OCI-LY3 (cell line): ENCODE measurements around the gene CRYBG1.

Experiments
- H2AFZ ChIP-seq: fragments of 200-600, 300-600 bp; shearing (Covaris generic); 2 replicates; pipeline ENCODE4 v1.6.0; 2014; ENCODE audit warnings: antibody characterized with exemption, low read depth, low read length
- H3K27ac ChIP-seq: fragments of 200-600, 300-600 bp; sonication (generic); 2 replicates; pipeline ENCODE4 v1.5.1; 2014; ENCODE audit warnings: mild to moderate bottlenecking, low read length, moderate library complexity, mixed read lengths
- H3K27me3 ChIP-seq: fragments of 200-600, 300-600 bp; sonication (generic); 2 replicates; pipeline ENCODE4 v1.6.1; 2014; ENCODE audit warnings: low read depth, low read length, mixed read lengths
- H3K36me3 ChIP-seq: fragments of 200-600, 300-600 bp; sonication (generic); replicated peaks from 2 replicates; pipeline ENCODE3; 2014; ENCODE audit warnings: low read depth, low read length, mixed read lengths
- H3K4me1 ChIP-seq: fragments of 300-600, 200-600 bp; sonication (generic); 2 replicates; pipeline ENCODE4 v1.6.1; 2014; ENCODE audit warnings: low read length, mixed read lengths
- H3K4me2 ChIP-seq: fragments of 200-600, 300-600 bp; sonication (generic); 2 replicates; pipeline ENCODE4 v1.6.1; 2014; ENCODE audit warnings: low read length, mixed read lengths
- H3K4me3 ChIP-seq: fragments of 300-600, 200-600 bp; sonication (generic); 2 replicates; pipeline ENCODE4 v1.5.1; 2014; ENCODE audit warnings: antibody characterized with exemption, mild to moderate bottlenecking, low read length, moderate library complexity
- H3K79me2 ChIP-seq: fragments of 300-600, 200-600 bp; shearing (Covaris generic); 2 replicates; pipeline ENCODE4 v1.6.1; 2014; ENCODE audit warnings: mild to moderate bottlenecking, low read length, mixed read lengths
- H3K9ac ChIP-seq: fragments of 300-600, 200-600 bp; shearing (Covaris generic); 2 replicates; pipeline ENCODE4 v1.6.0; 2014; ENCODE audit warnings: mild to moderate bottlenecking, low read length, moderate library complexity
- H3K9me3 ChIP-seq: fragments of 200-600, 300-600 bp; shearing (Covaris generic); 2 replicates; pipeline ENCODE4 v1.6.1; 2014; ENCODE audit warnings: low read length, mixed read lengths; ENCODE audit not compliant: insufficient read depth
- H4K20me1 ChIP-seq: fragments of 200-600, 300-600 bp; sonication (generic); 2 replicates; pipeline ENCODE4 v1.6.1; 2016; ENCODE audit warnings: low read length, mixed read lengths; ENCODE audit not compliant: insufficient read depth
- CTCF ChIP-seq: fragments of 200-600, 300-600 bp; sonication (generic); IDR thresholded peaks from 2 replicates; pipeline ENCODE4 v1.5.1; 2014; ENCODE audit warnings: antibody characterized with exemption, low read length, low read depth
- EZH2phosphoT487 ChIP-seq: fragments of 200-600 bp; shearing (Covaris generic); IDR thresholded peaks from 2 replicates; pipeline ENCODE4 v1.6.1; 2018; ENCODE audit warnings: antibody characterized with exemption, mixed run types, low read depth

The CRYBG1 gene

GRCh38 chr6:106522562-106523250 lies 162.2 kb downstream of the CRYBG1 start:
- Histone ChIP-seq H3K27me3 (no peaks in the 10 kb centered on the region), H3K4me2 (peak overlapping the region; percentile 99), H3K79me2 (peaks cover 85% of the 10 kb centered on the region), H3K36me3 (peaks cover 12% of the 10 kb centered on the region), H3K4me3 (peak overlapping the region; percentile 80), H2AFZ (no peak overlapping the region), H4K20me1 (no peaks in the 10 kb centered on the region), H3K27ac (peak overlapping the region; percentile 100), H3K9ac (peak overlapping the region; percentile 95), H3K9me3 (no peaks in the 10 kb centered on the region), H3K4me1 (peaks cover 73% of the 10 kb centered on the region)
- TF ChIP-seq CTCF (no peak), EZH2phosphoT487 (no peak)

- Histone ChIP-seq H3K36me3 (peaks cover 34% of the 10 kb centered on the region), H3K4me2 (peak overlapping the region; percentile 99), H3K4me3 (peak overlapping the region; percentile 80), H3K4me1 (peaks cover 57% of the 10 kb centered on the region), H2AFZ (no peak overlapping the region), H4K20me1 (no peaks in the 10 kb centered on the region), H3K9me3 (no peaks in the 10 kb centered on the region), H3K27ac (peak overlapping the region; percentile 100), H3K9ac (peak overlapping the region; percentile 95), H3K27me3 (no peaks in the 10 kb centered on the region), H3K79me2 (peaks cover 70% of the 10 kb centered on the region)
- TF ChIP-seq CTCF (no peak), EZH2phosphoT487 (no peak)
These were observed 164.8 kb downstream of the CRYBG1 start for GRCh38 chr6:106525107-106525881.

DNA sequence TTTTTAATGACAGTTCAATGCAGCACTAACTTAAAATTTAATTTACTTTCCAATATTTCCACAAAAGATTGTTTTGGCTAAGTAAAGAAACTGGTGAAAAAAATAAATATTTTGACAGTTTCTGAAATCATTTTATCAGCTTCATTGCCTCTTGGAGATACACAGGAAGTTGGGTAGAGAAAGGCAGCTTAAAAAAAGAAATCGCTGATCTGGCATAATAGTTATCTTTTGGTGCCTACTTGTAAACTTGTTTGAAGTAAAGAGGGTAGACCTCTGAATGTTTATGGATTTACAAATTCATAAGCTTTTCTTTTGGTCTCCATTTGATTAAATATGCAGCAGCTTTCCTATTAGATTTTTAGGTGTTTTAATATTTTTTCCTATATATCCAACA lies 165.4 kb downstream of the CRYBG1 start:
- H3K27ac ChIP-seq = no peak overlapping the region
- H3K36me3 ChIP-seq = peaks cover 38% of the 10 kb centered on the region
- H3K79me2 ChIP-seq = peaks cover 69% of the 10 kb centered on the region
- no peak overlapping the region for H3K4me3 ChIP-seq
- no peaks in the 10 kb centered on the region for H3K9me3 ChIP-seq
- peaks cover 52% of the 10 kb centered on the region for H3K4me1 ChIP-seq
- 0 out of 2 replicates have a peak overlapping the region, but pooled peaks have one; percentile 99 for H3K4me2 ChIP-seq
- H3K9ac ChIP-seq = no peak overlapping the region
- H3K27me3 ChIP-seq = no peaks in the 10 kb centered on the region
- no peaks in the 10 kb centered on the region for H4K20me1 ChIP-seq
- TF ChIP-seq EZH2phosphoT487 (no peak), CTCF (no peak)
- H2AFZ ChIP-seq = no peak overlapping the region

DNA sequence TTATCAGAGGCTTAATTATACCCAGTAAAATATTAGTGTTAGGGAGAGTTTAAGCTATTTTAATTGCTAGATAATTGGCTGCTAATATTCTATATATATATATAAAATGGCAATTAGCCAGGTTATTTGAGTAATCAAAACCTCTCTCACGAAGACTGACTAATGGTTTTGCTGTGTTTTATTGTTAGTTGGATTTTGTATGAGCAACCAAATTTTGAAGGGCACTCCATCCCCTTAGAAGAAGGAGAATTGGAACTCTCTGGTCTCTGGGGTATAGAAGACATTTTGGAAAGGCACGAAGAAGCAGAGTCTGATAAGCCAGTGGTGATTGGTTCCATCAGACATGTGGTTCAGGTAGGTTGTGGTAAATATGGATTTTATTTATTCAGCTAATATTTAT lies 166.6 kb downstream of the CRYBG1 start:
- no peaks in the 10 kb centered on the region for H3K9me3 ChIP-seq
- H3K79me2 ChIP-seq = peaks cover 63% of the 10 kb centered on the region
- TF ChIP-seq EZH2phosphoT487 = no peak
- no peak overlapping the region for H3K4me2 ChIP-seq
- peaks cover 45% of the 10 kb centered on the region for H3K36me3 ChIP-seq
- H3K27ac ChIP-seq = no peak overlapping the region
- no peak overlapping the region for H2AFZ ChIP-seq
- no peak overlapping the region for H3K9ac ChIP-seq
- peaks cover 47% of the 10 kb centered on the region for H3K4me1 ChIP-seq
- no peaks in the 10 kb centered on the region for H4K20me1 ChIP-seq
- H3K27me3 ChIP-seq = no peaks in the 10 kb centered on the region
- H3K4me3 ChIP-seq = no peak overlapping the region
